IMR-90 (cell line): ENCODE data around the gene HSD17B8. TPM values are rescaled to one million over a fixed set of nuclear protein-coding genes. Genes with fewer than 3 reads are reported as not detected.

ENCODE experiments used
- ATAC-seq: fragments of 200-7000 bp; cut with Tn5 transposase; 2 replicates; pipeline ENCODE4 v1.9.1; 2020; ENCODE audit warnings: low read depth, mild to moderate bottlenecking, moderate library complexity
- BruUV-seq: library from RNA; stranded (reverse); fragments of 400-500 nt; replicated peaks from 2 replicates; lab custom pipeline; 2021; lab: Mats Ljungman, UMichigan
- CTCF ChIA-PET: fragments of 300-600 bp; formaldehyde crosslinking; extraction: SDS; loops from one replicate; lab custom pipeline; 2021; ENCODE audit warnings: antibody characterized with exemption; lab: Yijun Ruan, JAX
- POLR2A ChIA-PET: fragments of 300-600 bp; sonication (Branson Sonifier 250); formaldehyde crosslinking; loops from one replicate; lab custom pipeline; 2022; ENCODE audit warnings: antibody characterized with exemption; ENCODE audit not compliant: unreplicated experiment; lab: Charles Lee
- DNase-seq: peaks from one replicate; pipeline ENCODE4 v3.0.0; 2013
- H2AFZ ChIP-seq: replicated peaks from 2 replicates; pipeline ENCODE3; 2013; ENCODE audit warnings: low read length, mild to moderate bottlenecking; ENCODE audit not compliant: poor library complexity
- H2AK5ac ChIP-seq: 2 replicates; pipeline ENCODE4 v1.6.1; 2013; ENCODE audit warnings: low read depth, low read length, inconsistent platforms
- H2AK9ac ChIP-seq: replicated peaks from 2 replicates; pipeline ENCODE3; 2013; ENCODE audit warnings: mild to moderate bottlenecking, low read depth, low read length, moderate library complexity; ENCODE audit not compliant: poor library complexity
- H2BK120ac ChIP-seq: 2 replicates; pipeline ENCODE4 v1.6.1; 2013; ENCODE audit warnings: low read depth, low read length, inconsistent platforms
- H2BK15ac ChIP-seq: 3 replicates; pipeline ENCODE4 v1.6.1; 2013; ENCODE audit warnings: low read depth, low read length, inconsistent platforms
- H2BK20ac ChIP-seq: 2 replicates; pipeline ENCODE4 v1.6.1; 2013; ENCODE audit warnings: low read depth, mild to moderate bottlenecking, inconsistent platforms, low read length, moderate library complexity
- H2BK5ac ChIP-seq: 2 replicates; pipeline ENCODE4 v1.6.1; 2013; ENCODE audit warnings: mild to moderate bottlenecking, low read depth, low read length, inconsistent platforms; ENCODE audit not compliant: poor library complexity, severe bottlenecking
- H3K14ac ChIP-seq: replicated peaks from 2 replicates; pipeline ENCODE4 v1.6.1; 2013; ENCODE audit warnings: low read depth, low read length, inconsistent platforms
- H3K18ac ChIP-seq: 2 replicates; pipeline ENCODE4 v1.6.1; 2013; ENCODE audit warnings: low read depth, low read length, control low read depth
- H3K23ac ChIP-seq: 2 replicates; pipeline ENCODE4 v1.6.1; 2013; ENCODE audit warnings: low read depth, low read length, inconsistent platforms
- H3K27ac ChIP-seq: 2 replicates; pipeline ENCODE4 v1.5.1; 2013; ENCODE audit warnings: mild to moderate bottlenecking, control low read depth, low read length; ENCODE audit not compliant: insufficient read depth
- H3K27me3 ChIP-seq: 2 replicates; pipeline ENCODE4 v1.6.1; 2013; ENCODE audit warnings: low read length; ENCODE audit not compliant: control insufficient read depth, insufficient read depth
- H3K36me3 ChIP-seq: 2 replicates; pipeline ENCODE4 v1.6.1; 2013; ENCODE audit warnings: low read length, mixed read lengths; ENCODE audit not compliant: control insufficient read depth, insufficient read depth
- H3K4ac ChIP-seq: 2 replicates; pipeline ENCODE4 v1.6.1; 2013; ENCODE audit warnings: low read depth, low read length, inconsistent platforms
- H3K4me1 ChIP-seq: 2 replicates; pipeline ENCODE4 v1.6.1; 2013; ENCODE audit warnings: low read length, mixed read lengths; ENCODE audit not compliant: control insufficient read depth, insufficient read depth
- H3K4me2 ChIP-seq: 2 replicates; pipeline ENCODE4 v1.6.1; 2013; ENCODE audit warnings: low read depth, mild to moderate bottlenecking, control low read depth, low read length, moderate library complexity
- H3K4me3 ChIP-seq: 2 replicates; pipeline ENCODE4 v1.5.1; 2013; ENCODE audit warnings: low read depth, mild to moderate bottlenecking, control low read depth, low read length, moderate library complexity; ENCODE audit not compliant: insufficient read depth
- H3K56ac ChIP-seq: 2 replicates; pipeline ENCODE4 v1.6.1; 2013; ENCODE audit warnings: low read length, inconsistent platforms; ENCODE audit not compliant: insufficient read depth; ENCODE audit errors: extremely low read depth
- H3K79me1 ChIP-seq, 2 experiments: 2 replicates each; pipeline ENCODE4 v1.6.1; 2013; ENCODE audit warnings: low read length in 2 of 2, inconsistent platforms in 1 of 2, low read depth in 1 of 2
- H3K9ac ChIP-seq: 2 replicates; pipeline ENCODE4 v1.6.1; 2013; ENCODE audit warnings: low read depth, low read length, control low read depth
- H3K9me1 ChIP-seq: 2 replicates; pipeline ENCODE4 v1.6.1; 2013; ENCODE audit warnings: low read length, inconsistent platforms; ENCODE audit not compliant: insufficient read depth
- H3K9me3 ChIP-seq: 2 replicates; pipeline ENCODE4 v1.6.1; 2013; ENCODE audit warnings: low read length; ENCODE audit not compliant: control insufficient read depth, insufficient read depth
- H4K20me1 ChIP-seq: 2 replicates; pipeline ENCODE4 v1.6.1; 2013; ENCODE audit warnings: low read length, inconsistent platforms; ENCODE audit not compliant: insufficient read depth
- H4K5ac ChIP-seq: 2 replicates; pipeline ENCODE4 v1.6.1; 2013; ENCODE audit warnings: mild to moderate bottlenecking, low read depth, low read length, control low read depth
- H4K8ac ChIP-seq, 2 experiments: 2 replicates each; pipeline ENCODE4 v1.6.1; 2013; ENCODE audit warnings: low read depth in 2 of 2, low read length in 2 of 2, control low read depth in 1 of 2, inconsistent platforms in 1 of 2
- H4K91ac ChIP-seq: 2 replicates; pipeline ENCODE4 v1.6.1; 2013; ENCODE audit warnings: low read depth, low read length, inconsistent platforms; ENCODE audit not compliant: insufficient read depth
- CEBPB ChIP-seq: IDR thresholded peaks from 2 replicates; pipeline ENCODE4 v1.6.1; 2012; ENCODE audit warnings: low read depth, low read length, improper control_type of control experiment
- MXI1 ChIP-seq: IDR thresholded peaks from 2 replicates; pipeline ENCODE4 v1.6.1; 2012; ENCODE audit warnings: low read depth, mild to moderate bottlenecking, low read length, moderate library complexity, borderline replicate concordance
- RAD21 ChIP-seq: IDR thresholded peaks from 2 replicates; pipeline ENCODE4 v1.6.1; 2012; ENCODE audit warnings: low read length, improper control_type of control experiment
- WGBS, 2 experiments: methylation state at CpG; one replicate each; pipeline versions ENCODE4 v1.1.5 to v1.1.7; 2013; ENCODE audit warnings: missing lambda C conversion rate in 2 of 2; ENCODE audit not compliant: insufficient read length in 1 of 2; ENCODE audit errors: extremely low coverage in 2 of 2; 5-methylcytosine and 5-hydroxymethylcytosine counted together
- dilution Hi-C: fragments of 300-500 bp; cut with HindIII; formaldehyde crosslinking; loops from one replicate; pipeline ENCODE4 v1.14.3; 2018; ENCODE audit warnings: low sequenced_read_pairs; ENCODE audit not compliant: unreplicated experiment
- in situ Hi-C: fragments of 300-500 bp; cut with MboI; formaldehyde crosslinking; loops from 3 replicates; pipeline ENCODE4 v1.14.3; 2019; ENCODE audit warnings: low sequenced_read_pairs, inconsistent platforms, mixed read lengths
- intact Hi-C: fragments of 100-400 bp; cut with micrococcal nuclease; formaldehyde crosslinking; loops from 2 replicates; pipeline ENCODE4 v1.10.0; 2022
- polyA plus RNA-seq, 3 experiments: library from polyadenylated mRNA; depleted of rRNA; stranded (reverse); fragments of >200 nt; gene quantifications; 2 replicates each; pipeline ENCODE4 v1.2.3, GENCODE V29; 2012; ENCODE audit warnings: low replicate concordance in 1 of 3
- total RNA-seq: library from RNA; depleted of rRNA; stranded (reverse); fragments of >200 nt; gene quantifications from 2 replicates; pipeline ENCODE4 v1.2.3, GENCODE V29; 2012

HSD17B8 gene
- total and polyA plus RNA-seq, 2 of the 4 experiments (the other 2 are of a cell fraction), result 1.6 to 4.3 TPM

DNA sequence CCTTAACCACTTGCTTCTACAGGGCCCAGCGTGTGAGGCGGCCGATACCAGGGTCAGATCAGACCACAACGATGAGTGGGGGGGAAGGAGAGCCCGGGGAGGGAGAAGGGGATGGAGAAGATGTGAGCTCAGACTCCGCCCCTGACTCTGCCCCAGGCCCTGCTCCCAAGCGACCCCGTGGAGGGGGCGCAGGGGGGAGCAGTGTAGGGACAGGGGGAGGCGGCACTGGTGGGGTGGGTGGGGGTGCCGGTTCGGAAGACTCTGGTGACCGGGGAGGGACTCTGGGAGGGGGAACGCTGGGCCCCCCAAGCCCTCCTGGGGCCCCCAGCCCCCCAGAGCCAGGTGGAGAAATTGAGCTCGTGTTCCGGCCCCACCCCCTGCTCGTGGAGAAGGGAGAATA lies 6.7 kb downstream of the HSD17B8 start:
- DNase-seq (no peak), ATAC-seq (no peak)
- TF ChIP-seq CEBPB (no peak), MXI1 (no peak), RAD21 (no peak)
- peaks cover 12% of the 10 kb centered on the region for H3K4me1 ChIP-seq
- H4K8ac ChIP-seq, result no peak overlapping the region
- H2AK5ac ChIP-seq, result no peak overlapping the region
- no peak overlapping the region for H2BK120ac ChIP-seq
- no peak overlapping the region for H2BK15ac ChIP-seq
- dilution Hi-C loops, result no loop called here
- no peak overlapping the region for H3K9ac ChIP-seq
- intact Hi-C loops, result no loop called here
- H3K23ac ChIP-seq, result no peak overlapping the region
- peaks cover 7 to 37% of the 10 kb centered on the region in 2 experiments for H3K79me1 ChIP-seq
- H3K4me2 ChIP-seq, result no peak overlapping the region
- H2AFZ ChIP-seq, result no peak overlapping the region
- POLR2A ChIA-PET, result no interaction called here
- H3K4ac ChIP-seq, result no peak overlapping the region
- H3K56ac ChIP-seq, result no peak overlapping the region
- no peak overlapping the region for H2BK20ac ChIP-seq
- CTCF ChIA-PET, result no interaction called here
- peaks cover 14% of the 10 kb centered on the region for H3K27me3 ChIP-seq
- no peak overlapping the region for H4K91ac ChIP-seq
- H3K9me3 ChIP-seq, result no peaks in the 10 kb centered on the region
- peaks cover 20% of the 10 kb centered on the region for H3K36me3 ChIP-seq
- H3K14ac ChIP-seq, result no peak overlapping the region
- in situ Hi-C loops, result no loop called here
- no peak overlapping the region for H3K27ac ChIP-seq
- no peak overlapping the region for H2AK9ac ChIP-seq
- H4K5ac ChIP-seq, result no peak overlapping the region
- no peaks in the 10 kb centered on the region for H4K20me1 ChIP-seq
- H3K9me1 ChIP-seq, result peaks cover 8% of the 10 kb centered on the region
- no TSS peak for BruUV-seq
- WGBS, 2 experiments, result no CpG with 5 or more reads among the region's 17 CpGs
- no peak overlapping the region for H3K18ac ChIP-seq
- no peak overlapping the region for H2BK5ac ChIP-seq
- H3K4me3 ChIP-seq, result no peak overlapping the region
